Trophoblast cell (in vitro differentiated cells and primary cell): ENCODE results near the gene SEC22A.

Source experiments
- DNase-seq, 2 donors: peaks; one replicate each; pipeline ENCODE4 v3.0.0-alpha.2; 2016
- H2AFZ ChIP-seq: 2 replicates; pipeline ENCODE4 v1.6.1; 2013; ENCODE audit warnings: low read length, moderate library complexity, mild to moderate bottlenecking; ENCODE audit not compliant: insufficient read depth, poor library complexity
- H2AK5ac ChIP-seq: 2 replicates; pipeline ENCODE4 v1.6.1; 2013; ENCODE audit warnings: mild to moderate bottlenecking, low read length
- H2BK120ac ChIP-seq: 2 replicates; pipeline ENCODE4 v1.6.1; 2013; ENCODE audit warnings: low read length, mild to moderate bottlenecking, moderate library complexity; ENCODE audit not compliant: insufficient read depth, poor library complexity
- H2BK12ac ChIP-seq: 2 replicates; pipeline ENCODE4 v1.6.1; 2013; ENCODE audit warnings: mild to moderate bottlenecking, low read length, moderate library complexity
- H2BK5ac ChIP-seq: 2 replicates; pipeline ENCODE4 v1.6.1; 2013; ENCODE audit warnings: low read length, low read depth, moderate library complexity, mild to moderate bottlenecking; ENCODE audit not compliant: poor library complexity
- H3K14ac ChIP-seq: 2 replicates; pipeline ENCODE4 v1.6.1; 2013; ENCODE audit warnings: mild to moderate bottlenecking, low read length
- H3K18ac ChIP-seq: 2 replicates; pipeline ENCODE4 v1.6.1; 2013; ENCODE audit warnings: mild to moderate bottlenecking, low read length
- H3K23ac ChIP-seq: 2 replicates; pipeline ENCODE4 v1.6.1; 2013; ENCODE audit warnings: low read length
- H3K27ac ChIP-seq: 2 replicates; pipeline ENCODE4 v1.5.1; 2013; ENCODE audit warnings: low read depth, mild to moderate bottlenecking, inconsistent platforms, low read length, moderate library complexity
- H3K27me3 ChIP-seq: 2 replicates; pipeline ENCODE4 v1.6.1; 2013; ENCODE audit warnings: inconsistent platforms, mild to moderate bottlenecking, low read length, moderate library complexity; ENCODE audit not compliant: insufficient read depth
- H3K36me3 ChIP-seq, 2 experiments: 1 replicate in 1 of 2; 2 replicates in 1 of 2; pipeline ENCODE4 v1.6.1; 2013; ENCODE audit warnings: low read length in 2 of 2, mild to moderate bottlenecking in 2 of 2, moderate library complexity in 1 of 2; ENCODE audit not compliant: insufficient read depth in 2 of 2, control insufficient read depth in 1 of 2
- H3K4ac ChIP-seq: 2 replicates; pipeline ENCODE4 v1.6.1; 2013; ENCODE audit warnings: low read depth, mild to moderate bottlenecking, low read length, moderate library complexity
- H3K4me1 ChIP-seq, 2 experiments: 1 replicate in 1 of 2; 2 replicates in 1 of 2; pipeline ENCODE4 v1.6.1; 2013; ENCODE audit warnings: low read length in 2 of 2, mild to moderate bottlenecking in 2 of 2, moderate library complexity in 1 of 2; ENCODE audit not compliant: insufficient read depth in 2 of 2, control insufficient read depth in 1 of 2
- H3K4me2 ChIP-seq: 2 replicates; pipeline ENCODE4 v1.6.1; 2013; ENCODE audit warnings: inconsistent platforms, mild to moderate bottlenecking, low read length, moderate library complexity
- H3K4me3 ChIP-seq: 2 replicates; pipeline ENCODE4 v1.5.1; 2013; ENCODE audit warnings: mild to moderate bottlenecking, low read depth, low read length, inconsistent platforms
- H3K79me1 ChIP-seq: one replicate; pipeline ENCODE4 v1.6.1; 2013; ENCODE audit warnings: low read length
- H3K79me2 ChIP-seq: 2 replicates; pipeline ENCODE4 v1.6.1; 2013; ENCODE audit warnings: low read length, mild to moderate bottlenecking; ENCODE audit not compliant: control insufficient read depth, insufficient read depth, poor library complexity
- H3K9ac ChIP-seq: 2 replicates; pipeline ENCODE4 v1.6.1; 2013; ENCODE audit warnings: mild to moderate bottlenecking, low read length
- H3K9me3 ChIP-seq: 2 replicates; pipeline ENCODE4 v1.6.1; 2013; ENCODE audit warnings: low read depth, mild to moderate bottlenecking, control low read depth, inconsistent platforms, low read length; ENCODE audit not compliant: insufficient read depth
- H4K12ac ChIP-seq: 2 replicates; pipeline ENCODE4 v1.6.1; 2013; ENCODE audit warnings: low read depth, mild to moderate bottlenecking, low read length, moderate library complexity
- H4K8ac ChIP-seq: 2 replicates; pipeline ENCODE4 v1.6.1; 2013; ENCODE audit warnings: low read depth, mild to moderate bottlenecking, low read length, moderate library complexity
- H4K91ac ChIP-seq: one replicate; pipeline ENCODE4 v1.6.1; 2013; ENCODE audit warnings: low read depth, mild to moderate bottlenecking, low read length, moderate library complexity
- WGBS: extraction: QIAGEN DNeasy Blood & Tissue Kit; methylation state at CpG from one replicate; pipeline ENCODE4 v1.1.7; 2013; ENCODE audit warnings: missing lambda C conversion rate; ENCODE audit not compliant: insufficient read length, insufficient coverage; ENCODE audit errors: extremely low coverage; 5-methylcytosine and 5-hydroxymethylcytosine counted together

SEC22A gene

GRCh38 chr3:123272547-123272946 lies 70.8 kb downstream of the SEC22A start:
- Histone ChIP-seq H3K79me2 (no peaks in the 10 kb centered on the region), H3K79me1 (no peaks in the 10 kb centered on the region), H2BK5ac (no peak overlapping the region), H3K9me3 (no peaks in the 10 kb centered on the region), H3K4me1 (no peaks in the 10 kb centered on the region), H3K23ac (no peak overlapping the region), H3K14ac (no peak overlapping the region), H3K4ac (no peak overlapping the region), H2AK5ac (no peak overlapping the region), H3K27me3 (no peaks in the 10 kb centered on the region), H4K91ac (no peak overlapping the region), H2BK12ac (no peak overlapping the region), H4K12ac (no peak overlapping the region), H3K4me2 (no peak overlapping the region), H3K9ac (no peak overlapping the region), H2BK120ac (no peak overlapping the region), H4K8ac (no peak overlapping the region), H3K18ac (no peak overlapping the region), H3K36me3 (no peaks in the 10 kb centered on the region), H2AFZ (no peak overlapping the region), H3K27ac (no peak overlapping the region), H3K4me3 (no peak overlapping the region)
- WGBS: no CpG with 5 or more reads among the region's 2 CpGs
- DNase-seq: no peak

DNA sequence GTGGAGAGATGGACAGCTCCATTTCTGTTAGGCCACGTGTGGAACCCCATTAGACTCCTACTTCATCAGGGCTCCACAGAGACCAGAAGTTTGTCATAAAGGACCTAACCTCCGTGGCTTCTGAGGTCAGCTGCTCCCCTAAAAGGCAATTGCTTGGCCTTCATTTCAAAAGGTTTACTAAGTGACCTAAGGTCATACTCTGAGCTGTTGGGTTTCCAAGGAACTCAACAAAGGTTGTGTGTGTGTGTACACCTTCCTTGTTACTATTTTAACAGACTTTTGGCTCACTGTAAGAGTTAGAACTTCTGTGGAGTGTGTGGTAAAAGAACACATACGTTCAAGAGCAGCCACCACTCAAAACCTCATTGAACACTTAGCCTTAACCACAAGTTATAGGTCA lies 73.9 kb downstream of the SEC22A start:
- no peak overlapping the region for H3K4me2 ChIP-seq
- no peaks in the 10 kb centered on the region for H3K36me3 ChIP-seq
- no peaks in the 10 kb centered on the region for H3K4me1 ChIP-seq
- no peak overlapping the region for H3K4me3 ChIP-seq
- H2AFZ ChIP-seq: no peak overlapping the region
- WGBS: no CpG with 5 or more reads among the region's 3 CpGs
- H3K79me1 ChIP-seq: no peaks in the 10 kb centered on the region
- H3K14ac ChIP-seq: no peak overlapping the region
- no peak overlapping the region for H4K91ac ChIP-seq
- no peak overlapping the region for H2BK120ac ChIP-seq
- no peak overlapping the region for H3K4ac ChIP-seq
- H3K79me2 ChIP-seq: no peaks in the 10 kb centered on the region
- no peak overlapping the region for H4K8ac ChIP-seq
- no peak overlapping the region for H2BK12ac ChIP-seq
- no peak overlapping the region for H3K18ac ChIP-seq
- no peaks in the 10 kb centered on the region for H3K9me3 ChIP-seq
- no peak overlapping the region for H2BK5ac ChIP-seq
- no peak overlapping the region for H3K23ac ChIP-seq
- no peak overlapping the region for H2AK5ac ChIP-seq
- no peak for DNase-seq
- no peak overlapping the region for H4K12ac ChIP-seq
- no peak overlapping the region for H3K27ac ChIP-seq
- no peak overlapping the region for H3K9ac ChIP-seq
- H3K27me3 ChIP-seq: no peaks in the 10 kb centered on the region

GRCh38 chr3:123276346-123277006 lies 74.7 kb downstream of the SEC22A start:
- Histone ChIP-seq H4K8ac (no peak overlapping the region), H3K9me3 (no peaks in the 10 kb centered on the region), H3K23ac (no peak overlapping the region), H3K36me3 (no peaks in the 10 kb centered on the region), H3K4me1 (no peaks in the 10 kb centered on the region), H3K18ac (no peak overlapping the region), H3K9ac (no peak overlapping the region), H3K79me2 (no peaks in the 10 kb centered on the region), H2BK12ac (no peak overlapping the region), H2BK120ac (no peak overlapping the region), H3K79me1 (no peaks in the 10 kb centered on the region), H3K14ac (no peak overlapping the region), H3K4me3 (no peak overlapping the region), H2AK5ac (no peak overlapping the region), H3K27me3 (no peaks in the 10 kb centered on the region), H2BK5ac (no peak overlapping the region), H4K12ac (no peak overlapping the region), H3K4ac (no peak overlapping the region), H2AFZ (no peak overlapping the region), H3K4me2 (no peak overlapping the region), H4K91ac (no peak overlapping the region), H3K27ac (no peak overlapping the region)
- no peak for DNase-seq
- WGBS: no CpG with 5 or more reads among the region's 10 CpGs

DNA sequence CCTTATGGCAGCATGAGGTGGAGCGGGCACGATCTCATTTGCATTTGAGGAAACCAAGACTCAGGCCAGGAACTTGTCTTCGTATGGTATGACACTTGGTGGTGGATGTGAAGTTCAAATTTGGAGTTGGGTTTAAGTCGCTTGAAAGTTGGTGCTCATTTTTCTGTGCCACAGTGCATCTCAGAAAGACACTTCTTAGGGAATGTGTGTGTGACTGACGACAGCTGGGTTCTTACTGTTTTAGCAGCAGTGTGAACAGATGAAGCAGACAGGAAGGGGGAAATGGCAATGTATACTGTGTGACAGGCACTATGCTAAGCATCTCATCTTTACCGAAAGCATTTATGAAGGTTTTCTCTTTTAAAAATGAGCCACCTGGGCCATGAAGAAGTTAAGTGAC lies 75.4 kb downstream of the SEC22A start:
- DNase-seq: no peak
- no peaks in the 10 kb centered on the region for H3K79me2 ChIP-seq
- H3K79me1 ChIP-seq: no peaks in the 10 kb centered on the region
- no peak overlapping the region for H3K4me3 ChIP-seq
- H3K27ac ChIP-seq: no peak overlapping the region
- no peak overlapping the region for H2BK120ac ChIP-seq
- no peaks in the 10 kb centered on the region for H3K36me3 ChIP-seq
- H3K9me3 ChIP-seq: no peaks in the 10 kb centered on the region
- H4K8ac ChIP-seq: no peak overlapping the region
- H2BK5ac ChIP-seq: no peak overlapping the region
- H2AFZ ChIP-seq: no peak overlapping the region
- no peaks in the 10 kb centered on the region for H3K27me3 ChIP-seq
- no peak overlapping the region for H3K23ac ChIP-seq
- H3K18ac ChIP-seq: no peak overlapping the region
- H4K12ac ChIP-seq: no peak overlapping the region
- H3K4ac ChIP-seq: no peak overlapping the region
- H3K4me2 ChIP-seq: no peak overlapping the region
- no peak overlapping the region for H4K91ac ChIP-seq
- no peak overlapping the region for H2AK5ac ChIP-seq
- H2BK12ac ChIP-seq: no peak overlapping the region
- no peak overlapping the region for H3K14ac ChIP-seq
- WGBS: no CpG with 5 or more reads among the region's 6 CpGs
- no peaks in the 10 kb centered on the region for H3K4me1 ChIP-seq
- no peak overlapping the region for H3K9ac ChIP-seq
